NCI-H146 treated with DMSO at 0.1 percent for 48 hours (cell line): Measurements from ENCODE around the gene DDX4.
"Not testable (repeated sequence)": the region's sequence is repeated elsewhere in the genome, so short reads cannot be mapped to it uniquely, and the experiment has no call there.

Source experiments
- DNase-seq: peaks from one replicate; lab custom pipeline; 2025; ENCODE audit not compliant: unreplicated experiment; lab: John Stamatoyannopoulos, UW

Gene DDX4

GRCh38 chr5:55720188-55720703 is 17.6 kb upstream of the DDX4 start:
- DNase-seq = no peak

- no peak for DNase-seq
Observed at GRCh38 chr5:55724281-55724680, 13.6 kb upstream of the DDX4 start.

DNA sequence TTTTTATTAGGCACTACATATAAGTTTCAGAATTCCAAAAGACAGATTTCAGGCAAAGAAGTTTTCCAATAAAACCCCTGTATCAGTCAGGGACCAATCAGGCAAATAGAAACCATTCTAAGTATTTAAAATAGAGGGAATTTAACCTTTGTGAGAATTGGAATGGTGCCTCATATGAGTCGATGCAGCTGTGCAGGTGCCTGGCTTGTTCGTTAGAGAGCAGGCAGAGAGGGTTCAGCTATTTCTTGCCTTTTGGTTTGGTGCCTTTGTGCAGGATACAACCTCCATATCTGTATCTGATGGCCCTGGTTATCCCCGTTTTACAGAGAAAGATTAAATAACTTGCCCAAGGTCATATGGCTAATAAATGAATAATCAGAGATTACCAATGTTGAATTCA is 6.0 kb upstream of the DDX4 start:
- no peak for DNase-seq

DNA sequence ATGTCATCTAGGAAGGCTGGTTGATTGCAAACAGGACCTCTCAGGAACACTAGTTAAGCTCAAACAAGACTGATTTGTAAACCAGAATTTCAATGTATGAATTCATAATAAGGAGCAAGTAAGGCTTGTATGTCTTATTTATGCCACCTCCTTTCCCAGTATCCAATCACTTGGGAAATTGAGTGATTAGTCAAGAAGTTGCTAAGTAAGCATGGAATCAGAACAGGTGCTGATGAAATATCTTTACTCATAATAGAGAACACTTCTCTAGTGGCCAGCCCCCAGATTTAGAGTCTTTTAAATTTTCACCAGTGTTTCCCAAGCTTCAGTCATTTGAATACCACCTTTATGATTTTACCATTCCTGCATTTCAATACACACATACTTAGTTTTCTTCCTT is 5.3 kb upstream of the DDX4 start:
- no peak for DNase-seq

DNA sequence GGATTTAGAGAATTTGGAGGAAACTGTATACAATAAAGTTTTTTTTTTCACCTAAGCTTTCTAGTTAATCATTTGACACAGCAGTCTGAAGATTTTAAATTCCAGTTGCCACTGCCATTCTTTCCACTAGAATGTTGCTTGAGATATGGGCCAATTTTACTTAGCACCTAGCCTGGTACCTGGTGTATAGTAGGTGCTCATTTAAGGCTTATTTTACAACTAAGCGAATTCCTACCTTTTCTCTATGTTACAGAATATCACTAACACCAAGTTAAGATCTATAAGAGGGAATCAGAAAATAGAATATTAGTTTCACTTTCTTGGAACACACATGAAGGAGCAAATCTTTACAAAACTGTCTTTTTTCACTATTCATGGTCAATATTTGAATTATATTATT is 3.2 kb upstream of the DDX4 start:
- no peak for DNase-seq

GRCh38 chr5:55742778-55743177 is 4.9 kb downstream of the DDX4 start:
- no peak for DNase-seq

DNA sequence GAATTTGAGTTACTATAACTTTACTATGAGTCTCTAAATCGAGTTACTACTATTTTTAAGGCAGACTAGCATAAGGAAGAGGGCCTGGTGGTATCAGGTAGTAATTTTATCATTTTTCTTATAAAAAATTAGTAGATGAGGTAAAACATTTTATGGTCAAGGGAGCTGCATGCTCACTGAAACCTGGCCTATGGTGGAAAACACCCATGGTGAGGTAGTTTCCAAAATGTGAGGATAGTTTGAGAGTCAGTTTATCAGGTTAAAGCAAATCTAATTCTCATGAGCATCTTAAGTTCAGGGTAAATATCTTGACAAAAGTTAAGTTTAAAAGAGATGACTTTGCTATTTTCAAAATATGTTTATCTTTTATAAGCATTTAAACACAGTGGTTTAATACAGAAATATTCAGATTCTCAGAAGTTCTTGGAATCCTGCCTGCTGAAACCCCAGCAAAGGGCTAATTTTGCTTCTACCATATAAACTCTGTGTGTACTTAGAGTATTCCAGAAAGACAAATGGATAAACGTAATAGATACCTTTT is 10.0 kb downstream of the DDX4 start:
- DNase-seq = no peak

DNA sequence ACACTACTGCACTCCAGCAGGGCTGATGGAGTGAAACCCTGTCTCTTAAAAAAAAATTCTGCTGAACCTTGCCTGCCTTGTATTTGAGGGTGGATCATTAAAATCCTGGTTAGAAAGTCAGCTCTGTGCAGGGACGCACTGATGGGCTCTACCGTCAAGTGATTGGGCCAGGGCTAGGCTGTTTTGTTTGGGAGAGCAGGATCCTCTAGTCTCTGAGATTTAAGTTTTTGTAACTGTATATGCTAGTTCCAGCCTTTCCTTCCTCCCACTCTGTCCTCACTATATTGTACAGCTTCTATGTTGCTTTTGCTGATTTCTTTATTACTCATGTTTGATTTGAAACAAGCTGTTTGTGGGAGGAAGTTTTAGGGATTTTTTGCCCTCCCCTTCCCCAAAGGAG is 11.5 kb downstream of the DDX4 start:
- no peak for DNase-seq

- DNase-seq = no peak
Observed at GRCh38 chr5:55750063-55750462, 12.2 kb downstream of the DDX4 start.

DNA sequence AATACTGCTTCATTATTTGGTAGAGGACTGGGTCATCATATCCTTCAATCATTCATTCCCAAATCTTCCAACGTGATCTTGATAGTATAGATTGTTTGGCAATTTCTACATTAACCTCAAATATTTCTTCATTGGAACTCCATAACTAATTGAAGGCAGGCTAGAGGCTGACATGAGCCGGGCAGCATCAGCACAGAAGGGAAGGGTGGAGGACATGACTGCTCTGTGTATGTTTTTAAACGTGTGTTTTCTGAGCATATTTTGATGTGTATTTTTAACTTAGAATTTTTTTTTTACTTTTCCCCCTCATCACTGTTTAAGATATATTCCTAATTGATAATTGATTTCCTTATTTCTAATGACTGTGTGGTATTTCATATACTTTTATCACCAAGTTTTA is 12.6 kb downstream of the DDX4 start:
- DNase-seq = no peak

GRCh38 chr5:55758231-55758630 is 20.4 kb downstream of the DDX4 start:
- no peak for DNase-seq

DNA sequence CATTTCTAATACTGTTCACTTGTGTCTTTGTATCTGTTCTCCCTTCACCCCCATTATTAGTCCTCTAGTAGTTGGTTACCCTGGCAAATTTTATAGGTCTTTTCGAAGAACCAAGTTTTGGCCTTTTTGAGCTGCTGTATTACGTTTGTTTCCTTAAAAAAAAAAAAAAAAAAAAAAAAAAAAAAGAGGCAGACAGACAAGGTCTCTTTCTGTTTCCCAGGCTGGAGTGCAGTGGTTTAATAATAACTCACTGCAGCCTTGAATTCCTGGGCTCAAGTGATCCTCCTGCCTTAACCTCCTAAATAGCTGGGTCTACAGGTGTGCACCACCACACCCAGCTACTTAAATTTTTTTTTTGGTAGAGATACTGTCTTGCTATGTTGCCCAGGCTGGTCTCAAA is 20.9 kb downstream of the DDX4 start:
- no peak for DNase-seq

DNA sequence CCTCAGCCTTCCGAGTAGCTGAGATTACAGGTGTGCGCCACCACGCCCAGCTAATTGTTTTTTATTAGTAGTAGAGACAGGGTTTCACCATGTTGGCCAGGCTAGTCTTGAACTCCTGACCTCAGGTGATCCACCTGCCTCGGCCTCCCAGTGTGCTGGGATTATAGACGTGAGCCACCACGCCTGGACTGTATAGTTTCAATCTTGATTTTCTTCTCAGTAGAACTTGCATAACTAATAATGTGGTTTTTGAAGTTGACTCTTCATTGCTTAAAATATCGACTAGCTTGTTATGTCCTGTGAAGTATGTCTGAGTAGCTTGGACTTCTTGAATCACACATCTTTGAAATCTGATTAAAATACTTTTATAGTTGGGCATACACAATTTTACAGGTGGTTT is 23.9 kb downstream of the DDX4 start:
- not testable (repeated sequence) for DNase-seq

GRCh38 chr5:55763746-55764420 is 26.0 kb downstream of the DDX4 start:
- DNase-seq = no peak

GRCh38 chr5:55768279-55768678 is 30.4 kb downstream of the DDX4 start:
- DNase-seq = no peak

GRCh38 chr5:55771175-55771655 is 33.4 kb downstream of the DDX4 start:
- DNase-seq = no peak

- DNase-seq = no peak
Observed at GRCh38 chr5:55773057-55773456, 35.2 kb downstream of the DDX4 start.

DNA sequence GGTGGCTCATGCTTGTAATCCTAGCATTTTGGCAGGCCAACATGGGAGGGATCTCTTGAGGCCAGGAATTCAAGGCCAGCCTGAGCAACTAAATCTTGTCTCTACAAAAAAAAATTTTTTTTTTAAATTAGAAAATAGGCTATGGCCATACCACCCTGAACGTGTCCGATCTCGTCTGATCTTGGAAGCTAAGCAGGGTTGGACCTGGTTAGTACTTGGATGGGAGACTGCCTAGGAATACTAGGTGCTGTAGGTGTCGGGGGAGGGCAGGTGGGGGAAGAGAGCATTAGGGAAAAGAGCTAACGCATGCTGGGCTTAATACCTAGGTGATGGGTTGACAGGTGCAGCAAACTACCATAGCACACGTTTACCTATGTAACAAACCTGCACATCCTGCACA is 39.5 kb downstream of the DDX4 start:
- no peak for DNase-seq

- no peak for DNase-seq
Observed at GRCh38 chr5:55800924-55801323, 63.1 kb downstream of the DDX4 start.

GRCh38 chr5:55808814-55809213 is 71.0 kb downstream of the DDX4 start:
- not testable (repeated sequence) for DNase-seq

DNA sequence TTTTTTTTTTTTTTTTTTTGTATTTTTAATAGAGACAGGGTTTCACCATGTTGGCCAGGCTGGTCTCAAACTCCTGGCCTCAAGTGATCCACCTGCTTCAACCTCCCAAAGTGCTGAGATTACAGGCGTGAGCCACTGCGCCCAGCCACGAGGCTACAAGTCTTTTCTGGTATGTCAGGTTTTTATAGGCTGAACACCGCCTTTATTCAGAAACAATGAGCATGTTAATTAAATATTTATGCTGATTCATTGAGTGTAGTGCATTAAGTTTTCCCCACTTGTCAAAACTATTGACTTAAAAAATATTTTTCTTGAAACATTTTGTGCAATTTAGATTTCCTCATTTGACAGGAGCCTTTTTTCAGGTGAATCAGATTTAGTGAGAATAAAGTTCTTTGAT is 78.1 kb downstream of the DDX4 start:
- not testable (repeated sequence) for DNase-seq

GRCh38 chr5:55816342-55816741 is 78.5 kb downstream of the DDX4 start:
- no peak for DNase-seq

GRCh38 chr5:55817030-55817429 is 79.2 kb downstream of the DDX4 start:
- no peak for DNase-seq
